Lung (tissue), 12 donors: ENCODE data around the gene ZNF414. TPM values are rescaled to one million over a fixed set of nuclear protein-coding genes. Genes with fewer than 3 reads are reported as not detected.

Experiments used
- ATAC-seq: fragments of 200-7000 bp; cut with Tn5 transposase; one replicate; pipeline ENCODE4 v1.9.1; 2020; ENCODE audit warnings: moderate number of reproducible peaks; ENCODE audit not compliant: insufficient read depth, low FRiP score
- DNase-seq, 3 donors: peaks; one replicate each; pipeline ENCODE4 v3.0.0-alpha.2; 2013 to 2017
- H3K27ac ChIP-seq, 2 donors: one replicate each; pipeline ENCODE4 v1.5.1; 2013; ENCODE audit warnings: mild to moderate bottlenecking in 2 of 2, moderate library complexity in 2 of 2, control low read depth in 1 of 2, inconsistent platforms in 1 of 2, low read depth in 1 of 2, low read length in 1 of 2
- H3K27me3 ChIP-seq, 3 donors: one replicate each; pipeline ENCODE4 v1.5.1; 2013; ENCODE audit warnings: low read length in 2 of 3; ENCODE audit not compliant: control insufficient read depth in 3 of 3, insufficient read depth in 3 of 3
- H3K36me3 ChIP-seq, 4 donors: one replicate each; pipeline ENCODE4 v1.5.1; 2013; ENCODE audit warnings: low read length in 4 of 4, mild to moderate bottlenecking in 1 of 4, moderate library complexity in 1 of 4; ENCODE audit not compliant: control insufficient read depth in 4 of 4, insufficient read depth in 4 of 4
- H3K4me1 ChIP-seq, 5 donors: one replicate each; pipeline ENCODE4 v1.5.1; 2013; ENCODE audit warnings: low read length in 5 of 5, mild to moderate bottlenecking in 2 of 5, moderate library complexity in 1 of 5; ENCODE audit not compliant: control insufficient read depth in 5 of 5, insufficient read depth in 5 of 5
- H3K4me3 ChIP-seq: one replicate; pipeline ENCODE4 v1.5.1; 2013; ENCODE audit warnings: mild to moderate bottlenecking, control low read depth, moderate library complexity
- H3K9ac ChIP-seq, 2 donors: one replicate each; pipeline ENCODE4 v1.5.1; 2013; ENCODE audit warnings: low read length in 2 of 2, control low read depth in 1 of 2; ENCODE audit not compliant: insufficient read depth in 1 of 2
- H3K9me3 ChIP-seq, 4 donors: one replicate each; pipeline ENCODE4 v1.5.1; 2013; ENCODE audit warnings: low read length in 3 of 4, mild to moderate bottlenecking in 1 of 4, moderate library complexity in 1 of 4; ENCODE audit not compliant: control insufficient read depth in 4 of 4, insufficient read depth in 3 of 4
- CTCF ChIP-seq: IDR thresholded peaks from 2 replicates; pipeline ENCODE4 v1.5.1; 2012; ENCODE audit warnings: mild to moderate bottlenecking; ENCODE audit errors: control extremely low read depth, extremely low read depth
- WGBS, 2 donors: extraction: QIAGEN DNeasy Blood & Tissue Kit; methylation state at CpG; one replicate each; pipeline ENCODE4 v1.1.7; 2013; 5-methylcytosine and 5-hydroxymethylcytosine counted together
- polyA plus RNA-seq, 2 donors: library from polyadenylated mRNA; stranded (reverse); fragments of 200-250 nt; gene quantifications; one replicate each; pipeline ENCODE4 v1.2.1, GENCODE V29; 2013
- total RNA-seq, 2 donors: library from RNA; depleted of rRNA in 1 of 2; stranded (reverse); fragments of >200 nt in 1 of 2; gene quantifications; one replicate each; pipeline ENCODE4 v1.2.1, GENCODE V29; 2014 to 2021
- donor health status: control.
- donor health status: control.
- donor health status: Bipolar disorder and iron deficiency.
- donor health status: healthy.
- donor health status: DM: yes; HTN: yes; CAD: no.

Gene ZNF414
- total and polyA plus RNA-seq, 4 donors: 17.7 to 35.7 (median 29.5) TPM

GRCh38 chr19:8529369-8530006, 15.5 kb upstream of the ZNF414 start:
- Histone ChIP-seq H3K9ac (no peak overlapping the region), H3K27ac (peak overlapping the region in 1 of 2 donors; percentile 12), H3K9me3 (no peaks in the 10 kb centered on the region), H3K36me3 (peaks cover 0 to 16% (median 4%) of the 10 kb centered on the region in 4 donors), H3K4me1 (peaks cover 0 to 6% (median 0%) of the 10 kb centered on the region in 5 donors), H3K27me3 (no peaks in the 10 kb centered on the region), H3K4me3 (no peak overlapping the region)
- DNase-seq: no peak
- ATAC-seq: no peak
- 89 to 92% methylated on average over 4 of the region's 4 CpGs for WGBS, 2 donors
- no peak for TF ChIP-seq CTCF

GRCh38 chr19:8528500-8528899, 14.5 kb upstream of the ZNF414 start:
- Histone ChIP-seq H3K36me3 (peaks cover 0 to 16% (median 4%) of the 10 kb centered on the region in 4 donors), H3K27ac (no peak overlapping the region), H3K4me3 (no peak overlapping the region), H3K9ac (no peak overlapping the region), H3K4me1 (peaks cover 0 to 6% (median 0%) of the 10 kb centered on the region in 5 donors), H3K27me3 (no peaks in the 10 kb centered on the region), H3K9me3 (no peaks in the 10 kb centered on the region)
- no peak for DNase-seq
- no peak for TF ChIP-seq CTCF
- WGBS, 2 donors: 52 to 86% methylated on average over 4 of the region's 4 CpGs
- ATAC-seq: no peak

- H3K36me3 ChIP-seq: peaks cover 0 to 16% (median 4%) of the 10 kb centered on the region in 4 donors
- peak overlapping the region; percentile 68 for H3K4me3 ChIP-seq
- no peaks in the 10 kb centered on the region for H3K27me3 ChIP-seq
- TF ChIP-seq CTCF: no peak
- H3K4me1 ChIP-seq: peaks cover 0 to 6% (median 0%) of the 10 kb centered on the region in 5 donors
- WGBS, 2 donors: 32 to 50% methylated on average over 57 of the region's 57 CpGs
- H3K9ac ChIP-seq: peak overlapping the region; percentile 81 to 90
- ATAC-seq: peak; percentile 65
- DNase-seq: peak; percentile 96 to 97 (median 97)
- H3K27ac ChIP-seq: peak overlapping the region; percentile 7 to 80
- H3K9me3 ChIP-seq: no peaks in the 10 kb centered on the region
Observed at GRCh38 chr19:8526345-8527091, 12.6 kb upstream of the ZNF414 start.
